Heart right ventricle (tissue), 16 donors: Measurements from ENCODE around the gene PRR22. TPM values are rescaled to one million over a fixed set of nuclear protein-coding genes. Genes with fewer than 3 reads are reported as not detected.
A peak's percentile ranks its signal among the peaks of the same experiment; 100 is the strongest.

Source experiments
- ATAC-seq, 8 donors: fragments of 200-7000 bp; cut with Tn5 transposase; one replicate each; pipeline ENCODE4 v1.9.1; 2020; ENCODE audit warnings: mild to moderate bottlenecking in 8 of 8, moderate library complexity in 8 of 8, moderate number of reproducible peaks in 1 of 8
- DNase-seq, 2 donors: peaks; one replicate each; pipeline ENCODE4 v3.0.0-alpha.2; 2020
- H3K27ac ChIP-seq, 10 donors: fragments of 200-600 bp; sonication (generic) in 2 of 10; one replicate each; pipeline versions ENCODE4 v1.5.0 to v1.8.0; 2020 to 2022; ENCODE audit warnings: mild to moderate bottlenecking in 3 of 10
- H3K27me3 ChIP-seq, 7 donors: fragments of 200-600 bp; one replicate each; pipeline ENCODE4 v1.8.0; 2021 to 2022; ENCODE audit warnings: mild to moderate bottlenecking in 2 of 7
- H3K36me3 ChIP-seq, 9 donors: fragments of 200-600 bp; sonication (generic) in 1 of 9; one replicate each; pipeline versions ENCODE4 v1.5.0 to v1.8.0; 2020 to 2022; ENCODE audit warnings: mild to moderate bottlenecking in 2 of 9
- H3K4me1 ChIP-seq, 9 donors: fragments of 200-600 bp; sonication (generic) in 1 of 9; one replicate each; pipeline versions ENCODE4 v1.5.0 to v1.8.0; 2020 to 2022; ENCODE audit warnings: mild to moderate bottlenecking in 4 of 9
- H3K4me3 ChIP-seq, 10 donors: fragments of 200-600 bp; sonication (generic) in 2 of 10; one replicate each; pipeline versions ENCODE4 v1.5.0 to v1.8.0; 2020 to 2022; ENCODE audit warnings: mild to moderate bottlenecking in 7 of 10, moderate library complexity in 2 of 10
- H3K9me3 ChIP-seq, 11 donors: fragments of 200-600 bp in 10 of 11; sonication (generic) in 2 of 11; one replicate each; pipeline versions ENCODE4 v1.5.0 to v1.8.0; 2013 to 2022; ENCODE audit warnings: mild to moderate bottlenecking in 2 of 11, control low read depth in 1 of 11, moderate library complexity in 1 of 11
- CTCF ChIP-seq, 9 donors: fragments of 200-600 bp; sonication (generic) in 2 of 9; IDR thresholded peaks; one replicate each; pipeline versions ENCODE4 v1.5.0 to v1.8.0; 2021 to 2022; ENCODE audit warnings: antibody characterized with exemption in 9 of 9, mild to moderate bottlenecking in 5 of 9, moderate library complexity in 1 of 9
- WGBS, 2 donors: extraction: QIAGEN DNeasy Blood & Tissue Kit; methylation state at CpG; one replicate each; pipeline ENCODE4 v1.1.7; 2013; ENCODE audit warnings: inconsistent platforms in 1 of 2; 5-methylcytosine and 5-hydroxymethylcytosine counted together
- intact Hi-C, 10 donors: fragments of 100-400 bp; cut with DNase I; formaldehyde crosslinking; loops; one replicate each; pipeline versions ENCODE4 v1.11.1 to v1.14.2; 2022
- polyA plus RNA-seq, 2 donors: library from polyadenylated mRNA; stranded (reverse); fragments of 200-250 nt; gene quantifications; one replicate each; pipeline ENCODE4 v1.2.3, GENCODE V29; 2013
- total RNA-seq, 10 donors: library from RNA; stranded (reverse); fragmentation: NEBNext Ultra II Directional in 3 of 10; extraction: Animal tissue kit (Norgen Biotek cat#: 25700) in 3 of 10; gene quantifications; one replicate each; pipeline versions ENCODE4 v1.2.1 to v1.2.4, GENCODE V29; 2021 to 2023
- donor health status: Arrhythmogenic right ventricular cardiomyopathy.
- donor health status: ischemic (EF 13 %, LVEDD 7.1; RV severe dilation, severe dysfunction).
- donor health status: healthy with polysubstance abuse.
- donor health status: DM: no; HTN: yes; CAD: no.
- donor health status: DM: no; HTN: no; CAD: no.
- donor health status: ischemic (EF 25% LVEDD 6.9; RV normal size, moderate dysfunction).
- donor health status: ischemic (EF 25% LVEDD 5.7; RV mildly dilated, moderate dysfunction).
- donor health status: healthy.
- donor health status: DM: yes; HTN: yes; CAD: no.
- donor health status: Ischemic cardiomyopathy.
- donor health status: ischemic (EF 35%, LVEDD 5.7; RV mildly dilated, moderate dysfunction).
- donor health status: nonischemic (EF 11% LVEDD 7.7; RV severe dilation, severe dysfunction).
- donor health status: DM: yes; HTN: yes; CAD: no.
- donor health status: PGD.
- donor health status: ischemic (EF 29% LVEDD 5.4; RV normal size, mild dysfunction).
- donor health status: nonischemic (EF 23%, LVEDD 6.1; RV moderate dilation, normal function).

PRR22 gene
- total and polyA plus RNA-seq, 12 donors, result 0.59 to 3.3 (median 1.3) TPM

DNA sequence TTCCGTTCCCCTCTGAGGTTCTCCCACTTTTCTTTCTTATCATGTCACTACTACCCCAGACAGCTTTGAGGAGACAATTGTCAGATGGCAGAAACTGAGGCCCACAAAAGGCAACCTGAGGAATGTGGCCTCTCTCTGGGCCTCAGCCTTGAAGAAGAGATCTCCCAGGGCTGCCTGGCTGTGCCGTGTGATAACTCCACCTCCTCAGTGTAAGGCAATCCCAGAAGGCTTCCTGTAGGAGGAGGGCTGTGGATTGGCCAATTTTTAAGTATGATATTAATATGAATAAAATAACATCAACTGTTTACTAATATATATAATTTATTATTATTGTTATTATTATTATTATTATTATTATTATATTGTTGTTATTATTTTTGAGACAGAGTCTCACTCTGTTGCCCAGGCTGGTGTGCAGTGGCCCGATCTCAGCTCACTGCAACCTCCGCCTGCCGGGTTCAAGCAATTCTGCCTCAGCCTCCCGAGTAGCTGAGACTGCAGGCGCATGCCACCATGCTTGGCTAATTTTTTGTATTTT lies 10.9 kb upstream of the PRR22 start:
- Histone ChIP-seq H3K27me3 (peaks cover 0 to 19% (median 8%) of the 10 kb centered on the region in 7 donors), H3K27ac (no peak overlapping the region), H3K9me3 (no peaks in the 10 kb centered on the region), H3K36me3 (no peaks in the 10 kb centered on the region), H3K4me1 (peaks cover 0 to 21% (median 5%) of the 10 kb centered on the region in 9 donors), H3K4me3 (no peak overlapping the region)
- intact Hi-C loops, result no loop called here
- no peak for ATAC-seq
- no peak for TF ChIP-seq CTCF (IDR thresholded peaks at IDR 0.05)
- no peak for DNase-seq
- WGBS, 2 donors, result 87 to 92% methylated on average over 7 of the region's 7 CpGs

GRCh38 chr19:5793188-5793587 lies 8.6 kb upstream of the PRR22 start:
- Histone ChIP-seq H3K27me3 (no peaks in the 10 kb centered on the region), H3K4me1 (peaks cover 2 to 9% (median 6%) of the 10 kb centered on the region in 9 donors), H3K36me3 (peaks cover 4 to 19% (median 17%) of the 10 kb centered on the region in 9 donors), H3K27ac (no peak overlapping the region), H3K9me3 (no peaks in the 10 kb centered on the region), H3K4me3 (no peak overlapping the region)
- DNase-seq (no peak), ATAC-seq (no peak)
- intact Hi-C loops, result loop anchor here in 1 of 10 donors (5.0 kb wide), 1 partner anchor 171 kb away; the partner anchor contains the start of genes SAFB and SAFB2
- WGBS, 2 donors, result 92 to 93% methylated on average over 3 of the region's 3 CpGs
- TF ChIP-seq CTCF (IDR thresholded peaks at IDR 0.05), result no peak

- Histone ChIP-seq H3K27ac (no peak overlapping the region), H3K36me3 (peaks cover 9 to 29% (median 26%) of the 10 kb centered on the region in 9 donors), H3K4me1 (peaks cover 2 to 9% (median 6%) of the 10 kb centered on the region in 9 donors), H3K4me3 (no peak overlapping the region), H3K27me3 (no peaks in the 10 kb centered on the region), H3K9me3 (no peaks in the 10 kb centered on the region)
- intact Hi-C loops, result loop anchor here in 1 of 10 donors (5.0 kb wide), 1 partner anchor 170 kb away; the partner anchor contains the start of genes SAFB and SAFB2
- ATAC-seq (no peak), DNase-seq (no peak)
- WGBS, 2 donors, result 94 to 96% methylated on average over 18 of the region's 18 CpGs
- TF ChIP-seq CTCF (IDR thresholded peaks at IDR 0.05), result no peak
Observed at GRCh38 chr19:5792224-5792623, 7.7 kb upstream of the PRR22 start.

DNA sequence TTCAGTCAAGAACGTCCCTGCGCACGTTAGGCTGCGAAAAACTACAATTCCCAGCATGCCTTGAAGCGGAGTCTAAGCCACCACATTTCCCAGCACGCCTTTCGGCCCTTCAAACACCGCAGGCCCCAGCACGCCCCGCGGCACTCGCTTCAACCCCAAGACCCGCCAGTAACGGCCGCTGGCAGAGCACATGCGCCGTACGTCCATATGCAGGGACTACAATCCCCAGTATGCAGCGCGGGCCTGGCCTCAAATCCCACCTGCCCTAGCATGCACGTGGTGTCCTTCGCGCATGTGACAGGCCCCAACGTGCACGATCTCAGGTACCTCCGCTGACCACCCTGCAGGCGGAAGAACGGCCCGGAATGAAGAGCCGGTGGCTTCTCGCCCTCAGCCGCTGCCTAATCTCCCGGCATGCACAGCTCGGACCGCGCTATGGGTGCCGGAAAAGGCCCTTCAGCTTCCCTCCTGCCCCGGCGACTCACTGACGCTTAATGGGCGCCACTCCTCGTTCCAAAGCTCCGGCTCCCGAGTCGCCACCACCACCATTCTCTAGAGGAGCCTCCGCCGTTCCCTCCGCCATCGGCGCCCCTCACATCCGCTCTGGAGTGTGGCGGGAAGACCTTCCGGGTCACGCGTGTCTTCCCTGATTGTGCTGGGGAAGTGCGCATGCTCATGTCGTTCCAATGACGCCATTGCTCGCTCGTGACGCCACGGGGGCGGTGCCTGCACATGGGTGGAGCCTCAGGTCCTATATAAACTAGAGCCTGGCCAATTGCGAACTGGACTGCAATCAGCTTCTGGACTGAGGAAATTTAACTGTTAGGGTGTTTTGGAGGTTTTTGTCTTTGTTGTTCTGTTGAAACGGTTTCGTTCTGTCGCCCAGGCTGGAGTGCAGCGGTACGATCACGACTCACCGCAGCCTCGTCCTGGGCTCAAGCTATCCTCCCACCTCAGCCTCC lies 6.3 kb upstream of the PRR22 start, which contains the start of gene DUS3L:
TSS of gene DUS3L (minus strand) at position 605 of the 962 bp plus-strand sequence. CDS start at position 583, 22 bp downstream.
- intact Hi-C loops, result loop anchor here in 3 of 10 donors (1.0 to 5.0 kb wide), 4 partner anchors 70 to 187 kb away; partner anchors contain the start of genes SAFB (in 2 of the 3), SAFB2 (in 2 of the 3), CATSPERD (in 1 of the 3) and LONP1 (in 1 of the 3)
- Histone ChIP-seq H3K9me3 (no peaks in the 10 kb centered on the region), H3K36me3 (peaks cover 13 to 43% (median 39%) of the 10 kb centered on the region in 9 donors), H3K27me3 (no peaks in the 10 kb centered on the region), H3K4me3 (peak within 1 kb of the TSS; percentile 65 to 92 (median 84)), H3K4me1 (peaks cover 2 to 9% (median 6%) of the 10 kb centered on the region in 9 donors), H3K27ac (peak within 1 kb of the TSS; percentile 85 to 100 (median 97))
- ATAC-seq (peak; percentile 96 to 99 (median 98)), DNase-seq (peak; percentile 95 to 96)
- no peak for TF ChIP-seq CTCF (IDR thresholded peaks at IDR 0.05)
- WGBS, 2 donors, result 10% methylated on average over 72 of the region's 72 CpGs
